Gastroesophageal sphincter (tissue), 3 donors: Measurements from ENCODE around the gene ALK.

ENCODE experiments used
- CTCF ChIP-seq, 4 experiments: fragments of 200-600 bp in 2 of 4; fragments of 450-650 bp in 2 of 4; sonication (generic) in 1 of 4; IDR thresholded peaks; one replicate each; pipeline ENCODE4 v1.5.1; 2017 to 2019; ENCODE audit warnings: antibody characterized with exemption in 4 of 4, mild to moderate bottlenecking in 2 of 4, moderate library complexity in 2 of 4
- EP300 ChIP-seq: sonication (generic); formaldehyde crosslinking; IDR thresholded peaks from one replicate; pipeline ENCODE4 v1.6.1; 2017; ENCODE audit warnings: antibody characterized with exemption, mild to moderate bottlenecking
- POLR2A ChIP-seq, 2 donors: fragments of 450-650 bp; IDR thresholded peaks; one replicate each; pipeline ENCODE4 v1.6.1; 2017; ENCODE audit warnings: antibody characterized with exemption in 2 of 2, mild to moderate bottlenecking in 2 of 2, moderate library complexity in 1 of 2
- POLR2AphosphoS5 ChIP-seq: sonication (generic); formaldehyde crosslinking; IDR thresholded peaks from one replicate; pipeline ENCODE4 v1.6.1; 2017; ENCODE audit warnings: antibody characterized with exemption

DNA sequence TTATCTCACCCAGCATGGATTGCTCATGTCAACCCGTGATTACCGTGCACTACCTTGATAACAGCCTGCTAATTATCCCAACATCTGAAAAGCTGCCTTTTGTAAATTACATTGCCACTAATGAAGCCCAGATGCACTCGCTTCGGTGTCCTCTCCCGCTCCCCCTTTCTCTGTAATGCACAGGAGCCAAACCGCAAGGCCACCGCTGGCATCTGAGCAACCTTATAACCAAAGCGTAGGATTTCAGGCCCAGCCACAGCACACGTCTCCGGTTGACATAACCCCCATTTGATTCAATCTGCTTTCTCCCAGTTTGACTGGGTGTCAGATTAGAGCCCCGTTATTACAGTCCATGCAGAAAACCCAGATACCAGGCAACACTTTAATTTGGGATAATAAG, 341.2 kb downstream of the ALK start:
- TF ChIP-seq CTCF (IDR thresholded peaks at IDR 0.05) (no peak), POLR2AphosphoS5 (no peak), EP300 (no peak), POLR2A (IDR thresholded peaks at IDR 0.05) (no peak)
